WTC11 (cell line): ENCODE data around the gene ARHGAP32. TPM values are rescaled to one million over a fixed set of nuclear protein-coding genes. Genes with fewer than 3 reads are reported as not detected.

Experiments used
- ATAC-seq: fragments of 200-7000 bp; cut with Tn5 transposase; 2 replicates; pipeline ENCODE4 v1.10.0; 2021; ENCODE audit warnings: mild to moderate bottlenecking, moderate library complexity
- CTCF ChIA-PET: fragments of 300-600 bp; sonication (Branson Sonifier 250); formaldehyde crosslinking; loops from one replicate; lab custom pipeline; 2021; ENCODE audit warnings: antibody characterized with exemption; lab: Charles Lee
- POLR2A ChIA-PET: fragments of 350-600 bp; sonication (Branson Sonifier 250); formaldehyde crosslinking; loops from one replicate; lab custom pipeline; 2021; ENCODE audit warnings: antibody characterized with exemption; lab: Charles Lee
- DNase-seq: peaks from one replicate; pipeline ENCODE4 v3.0.0; 2021; ENCODE audit warnings: low spot score
- H3K27ac Mint-ChIP-seq: 2 replicates; pipeline ENCODE4 v1.8.0; 2021; ENCODE audit warnings: mixed read lengths
- H3K27me3 Mint-ChIP-seq: 2 replicates; pipeline ENCODE4 v1.8.0; 2021; ENCODE audit warnings: low read depth, mild to moderate bottlenecking, moderate library complexity, mixed read lengths
- H3K36me3 Mint-ChIP-seq: 2 replicates; pipeline ENCODE4 v1.8.0; 2021; ENCODE audit warnings: mixed read lengths
- H3K4me1 Mint-ChIP-seq: 2 replicates; pipeline ENCODE4 v1.8.0; 2022; ENCODE audit warnings: mixed read lengths
- H3K4me3 Mint-ChIP-seq: 2 replicates; pipeline ENCODE4 v1.8.0; 2021; ENCODE audit warnings: mild to moderate bottlenecking, moderate library complexity, mixed read lengths
- H3K9me3 Mint-ChIP-seq: 2 replicates; pipeline ENCODE4 v1.8.0; 2021; ENCODE audit warnings: mixed read lengths
- CBFB ChIP-seq: sonication (generic); formaldehyde crosslinking; IDR thresholded peaks from 2 replicates; pipeline ENCODE4 v1.8.1; 2022; ENCODE audit warnings: mild to moderate bottlenecking, low read depth, missing genetic modification reagents
- CDX4 ChIP-seq: fragments of 250-450 bp; sonication (Bioruptor Pico); IDR thresholded peaks from 2 replicates; pipeline ENCODE4 v1.9.0; 2021; ENCODE audit warnings: moderate library complexity, mild to moderate bottlenecking, inconsistent platforms, borderline replicate concordance
- E2F1 ChIP-seq: sonication (generic); formaldehyde crosslinking; IDR thresholded peaks from 2 replicates; pipeline ENCODE4 v1.8.0; 2022; ENCODE audit warnings: mild to moderate bottlenecking, missing genetic modification reagents
- E2F4 ChIP-seq: sonication (generic); formaldehyde crosslinking; IDR thresholded peaks from 2 replicates; pipeline ENCODE4 v1.8.1; 2022; ENCODE audit warnings: low read depth, mild to moderate bottlenecking, moderate library complexity, missing genetic modification reagents, borderline replicate concordance
- EMX1 ChIP-seq: fragments of 250-450 bp; sonication (Bioruptor Pico); IDR thresholded peaks from 2 replicates; pipeline ENCODE4 v1.8.0; 2021; ENCODE audit warnings: mild to moderate bottlenecking
- FOXJ3 ChIP-seq: sonication (generic); formaldehyde crosslinking; IDR thresholded peaks from 2 replicates; pipeline ENCODE4 v1.9.0; 2021; ENCODE audit warnings: missing genetic modification reagents, mild to moderate bottlenecking, borderline replicate concordance
- IRF1 ChIP-seq: sonication (generic); formaldehyde crosslinking; IDR thresholded peaks from 2 replicates; pipeline ENCODE4 v1.8.0; 2023; ENCODE audit warnings: missing genetic modification reagents
- NFATC4 ChIP-seq: fragments of 250-450 bp; sonication (Bioruptor Pico); IDR thresholded peaks from 2 replicates; pipeline ENCODE4 v1.9.0; 2021; ENCODE audit warnings: mild to moderate bottlenecking
- NFE2L1 ChIP-seq: sonication (generic); formaldehyde crosslinking; IDR thresholded peaks from 2 replicates; pipeline ENCODE4 v1.8.1; 2023; ENCODE audit warnings: missing genetic modification reagents
- SMAD4 ChIP-seq: sonication (generic); formaldehyde crosslinking; IDR thresholded peaks from 2 replicates; pipeline ENCODE4 v1.8.0; 2022; ENCODE audit warnings: mild to moderate bottlenecking, missing genetic modification reagents
- TEAD4 ChIP-seq: sonication (generic); formaldehyde crosslinking; IDR thresholded peaks from 2 replicates; pipeline ENCODE4 v1.8.0; 2022; ENCODE audit warnings: mild to moderate bottlenecking, missing genetic modification reagents
- TP53 ChIP-seq: sonication (generic); formaldehyde crosslinking; IDR thresholded peaks from 2 replicates; pipeline ENCODE4 v1.8.1; 2023; ENCODE audit warnings: mild to moderate bottlenecking, missing genetic modification reagents
- ZBTB21 ChIP-seq: sonication (generic); formaldehyde crosslinking; IDR thresholded peaks from 2 replicates; pipeline ENCODE4 v1.8.1; 2023; ENCODE audit warnings: mild to moderate bottlenecking, missing genetic modification reagents, borderline replicate concordance
- ZMAT4 ChIP-seq: fragments of 250-450 bp; sonication (Bioruptor Pico); IDR thresholded peaks from 2 replicates; pipeline ENCODE4 v1.9.0; 2021; ENCODE audit warnings: mild to moderate bottlenecking
- ZNF121 ChIP-seq: sonication (generic); formaldehyde crosslinking; IDR thresholded peaks from 2 replicates; pipeline ENCODE4 v1.8.0; 2023; ENCODE audit warnings: missing genetic modification reagents
- ZNF423 ChIP-seq: fragments of 250-450 bp; sonication (Bioruptor Pico); IDR thresholded peaks from 2 replicates; pipeline ENCODE4 v2.1.2; 2022; ENCODE audit warnings: mild to moderate bottlenecking, moderate library complexity
- total RNA-seq: library from RNA; stranded (reverse); gene quantifications from 3 replicates; pipeline ENCODE4 v1.2.3, GENCODE V29; 2021
- TF ChIP-seq, protein P1 (sequence below): sonication (generic); formaldehyde crosslinking; IDR thresholded peaks from 2 replicates; pipeline ENCODE4 v1.8.0; 2022; ENCODE audit warnings: missing genetic modification reagents
- TF ChIP-seq, protein P2 (sequence below): fragments of 250-450 bp; sonication (Bioruptor Pico); conservative IDR thresholded peaks from 2 replicates; pipeline ENCODE4 v1.9.0; 2021; ENCODE audit warnings: mild to moderate bottlenecking

Gene ARHGAP32
- total RNA-seq, 1 experiment from 2014 or later: 25.6 TPM

DNA sequence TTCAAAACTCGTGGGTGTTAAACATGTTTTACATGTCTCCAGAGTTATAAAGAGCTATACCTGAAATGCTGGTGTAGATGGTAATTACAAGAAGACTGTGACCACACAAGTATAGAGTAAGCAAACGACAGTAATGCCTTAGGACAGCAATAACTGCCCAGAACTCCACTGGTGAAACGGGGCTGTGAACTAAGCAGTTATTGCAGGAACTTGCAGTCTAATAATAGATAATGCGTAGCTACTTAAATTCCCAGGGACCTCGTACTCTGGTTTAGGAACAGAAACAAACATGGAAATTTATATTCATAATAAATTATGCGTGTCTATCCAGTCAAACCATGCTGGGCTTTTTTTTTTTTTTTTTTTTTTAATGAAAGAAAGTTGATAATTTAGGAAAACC lies 224.5 kb downstream of the ARHGAP32 start:
- TF ChIP-seq IRF1: no peak
- TF ChIP-seq CDX4 (CRISPR knock-in tag): no peak
- TF ChIP-seq SMAD4 (CRISPR knock-in tag): no peak
- TF ChIP-seq, protein P1, sequence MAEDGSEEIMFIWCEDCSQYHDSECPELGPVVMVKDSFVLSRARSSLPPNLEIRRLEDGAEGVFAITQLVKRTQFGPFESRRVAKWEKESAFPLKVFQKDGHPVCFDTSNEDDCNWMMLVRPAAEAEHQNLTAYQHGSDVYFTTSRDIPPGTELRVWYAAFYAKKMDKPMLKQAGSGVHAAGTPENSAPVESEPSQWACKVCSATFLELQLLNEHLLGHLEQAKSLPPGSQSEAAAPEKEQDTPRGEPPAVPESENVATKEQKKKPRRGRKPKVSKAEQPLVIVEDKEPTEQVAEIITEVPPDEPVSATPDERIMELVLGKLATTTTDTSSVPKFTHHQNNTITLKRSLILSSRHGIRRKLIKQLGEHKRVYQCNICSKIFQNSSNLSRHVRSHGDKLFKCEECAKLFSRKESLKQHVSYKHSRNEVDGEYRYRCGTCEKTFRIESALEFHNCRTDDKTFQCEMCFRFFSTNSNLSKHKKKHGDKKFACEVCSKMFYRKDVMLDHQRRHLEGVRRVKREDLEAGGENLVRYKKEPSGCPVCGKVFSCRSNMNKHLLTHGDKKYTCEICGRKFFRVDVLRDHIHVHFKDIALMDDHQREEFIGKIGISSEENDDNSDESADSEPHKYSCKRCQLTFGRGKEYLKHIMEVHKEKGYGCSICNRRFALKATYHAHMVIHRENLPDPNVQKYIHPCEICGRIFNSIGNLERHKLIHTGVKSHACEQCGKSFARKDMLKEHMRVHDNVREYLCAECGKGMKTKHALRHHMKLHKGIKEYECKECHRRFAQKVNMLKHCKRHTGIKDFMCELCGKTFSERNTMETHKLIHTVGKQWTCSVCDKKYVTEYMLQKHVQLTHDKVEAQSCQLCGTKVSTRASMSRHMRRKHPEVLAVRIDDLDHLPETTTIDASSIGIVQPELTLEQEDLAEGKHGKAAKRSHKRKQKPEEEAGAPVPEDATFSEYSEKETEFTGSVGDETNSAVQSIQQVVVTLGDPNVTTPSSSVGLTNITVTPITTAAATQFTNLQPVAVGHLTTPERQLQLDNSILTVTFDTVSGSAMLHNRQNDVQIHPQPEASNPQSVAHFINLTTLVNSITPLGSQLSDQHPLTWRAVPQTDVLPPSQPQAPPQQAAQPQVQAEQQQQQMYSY (CRISPR knock-in tag): no peak
- TF ChIP-seq NFE2L1: no peak
- TF ChIP-seq CBFB (CRISPR knock-in tag): no peak
- no peak for TF ChIP-seq ZNF121 (CRISPR knock-in tag)
- TF ChIP-seq E2F4 (CRISPR knock-in tag): no peak
- TF ChIP-seq EMX1 (CRISPR knock-in tag): no peak
- no peak for TF ChIP-seq NFATC4 (CRISPR knock-in tag)
- TF ChIP-seq TP53 (CRISPR knock-in tag): no peak
- TF ChIP-seq TEAD4 (CRISPR knock-in tag): no peak
- TF ChIP-seq ZBTB21 (CRISPR knock-in tag): no peak
- TF ChIP-seq ZMAT4: no peak
- no peak for TF ChIP-seq FOXJ3
- TF ChIP-seq, protein P2, sequence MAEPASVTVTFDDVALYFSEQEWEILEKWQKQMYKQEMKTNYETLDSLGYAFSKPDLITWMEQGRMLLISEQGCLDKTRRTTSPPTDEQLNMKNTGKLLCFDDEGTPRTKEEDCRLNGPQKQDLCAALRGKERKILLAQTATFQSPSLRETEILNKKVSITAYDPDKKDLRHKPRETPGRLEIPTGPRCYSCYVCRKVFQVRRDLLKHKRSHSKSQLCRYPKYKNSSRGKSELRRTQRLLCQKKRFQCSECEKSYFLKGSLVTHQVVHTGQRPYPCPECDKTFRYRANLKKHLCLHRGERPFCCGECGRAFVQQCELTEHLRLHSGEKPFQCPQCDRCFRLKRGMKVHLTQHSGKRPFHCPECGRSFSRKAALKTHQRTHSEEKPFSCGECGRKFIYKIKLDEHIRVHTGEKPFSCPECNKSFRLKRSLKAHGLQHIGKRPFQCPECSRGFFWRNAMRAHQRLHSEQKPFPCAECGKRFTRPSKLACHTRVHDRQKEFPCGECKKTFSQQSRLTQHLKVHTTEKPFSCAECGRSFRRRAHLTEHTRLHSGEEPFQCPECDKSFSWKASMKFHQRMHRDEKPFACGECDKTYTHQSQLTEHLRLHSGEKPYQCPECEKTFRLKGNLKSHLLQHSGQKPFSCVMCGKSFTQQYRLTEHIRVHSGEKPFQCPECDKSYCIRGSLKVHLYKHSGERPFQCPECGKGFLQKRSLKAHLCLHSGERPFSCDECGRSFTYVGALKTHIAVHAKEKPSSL (CRISPR knock-in tag): no peak
- no peak for TF ChIP-seq ZNF423 (CRISPR knock-in tag)
- TF ChIP-seq E2F1 (CRISPR knock-in tag): no peak
- TF ChIP-seq, all 79 proteins: peak for 0
- ATAC-seq (no peak), DNase-seq (no peak)
- Mint-ChIP-seq H3K36me3 (peaks cover 19% of the 10 kb centered on the region), H3K4me1 (peaks cover 9% of the 10 kb centered on the region), H3K4me3 (no peak overlapping the region), H3K27ac (no peak overlapping the region), H3K27me3 (no peaks in the 10 kb centered on the region), H3K9me3 (no peaks in the 10 kb centered on the region)
- POLR2A ChIA-PET: no interaction called here
- CTCF ChIA-PET: no interaction called here
